ENCODE data around the gene WRAP73. TPM values are rescaled to one million over a fixed set of nuclear protein-coding genes. Genes with fewer than 3 reads are reported as not detected.
A peak's percentile ranks its signal among the peaks of the same experiment; 100 is the strongest.

WRAP73 gene
- total and polyA plus RNA-seq, 2 experiments from 2014 or later, result 22.6 to 43.3 TPM

DNA sequence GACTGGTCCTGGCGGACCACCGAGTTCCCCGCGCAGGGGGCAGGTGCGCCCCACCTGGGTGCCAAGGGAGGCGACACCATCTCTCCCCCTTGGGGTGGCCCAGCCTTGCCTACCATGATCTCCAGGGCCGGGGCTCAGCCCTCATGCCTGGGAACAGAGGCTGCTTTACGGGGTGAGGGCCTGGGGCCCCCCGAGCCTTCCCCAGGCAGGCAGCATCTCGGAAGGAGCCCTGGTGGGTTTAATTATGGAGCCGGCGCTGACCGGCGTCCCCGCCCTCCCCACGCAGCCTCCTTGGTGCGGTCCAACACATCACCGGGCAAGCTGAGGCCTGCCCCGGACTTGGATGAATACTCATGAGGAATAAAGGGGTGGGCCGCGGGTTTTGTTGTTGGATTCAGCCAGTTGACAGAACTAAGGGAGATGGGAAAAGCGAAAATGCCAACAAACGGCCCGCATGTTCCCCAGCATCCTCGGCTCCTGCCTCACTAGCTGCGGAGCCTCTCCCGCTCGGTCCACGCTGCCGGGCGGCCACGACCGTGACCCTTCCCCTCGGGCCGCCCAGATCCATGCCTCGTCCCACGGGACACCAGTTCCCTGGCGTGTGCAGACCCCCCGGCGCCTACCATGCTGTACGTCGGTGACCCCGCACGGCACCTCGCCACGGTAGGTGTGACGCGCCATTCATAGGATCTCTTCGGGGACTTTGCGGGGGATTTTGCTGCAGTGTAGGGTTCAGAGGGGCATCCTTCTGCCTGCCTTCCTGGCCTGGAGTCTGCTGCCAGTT, 40.6 kb upstream of the WRAP73 start (continued):
- TF ChIP-seq CREB1 (CRISPR knock-in tag; IDR thresholded peaks at IDR 0.05; ENCODE audit: low read depth), result no peak
- no peak for TF ChIP-seq EZH2 (IDR thresholded peaks at IDR 0.05; ENCODE audit: low read depth, unreplicated experiment)
- no peak for TF ChIP-seq ZNF114 (CRISPR knock-in tag; IDR thresholded peaks at IDR 0.05)
- TF ChIP-seq, protein P1, sequence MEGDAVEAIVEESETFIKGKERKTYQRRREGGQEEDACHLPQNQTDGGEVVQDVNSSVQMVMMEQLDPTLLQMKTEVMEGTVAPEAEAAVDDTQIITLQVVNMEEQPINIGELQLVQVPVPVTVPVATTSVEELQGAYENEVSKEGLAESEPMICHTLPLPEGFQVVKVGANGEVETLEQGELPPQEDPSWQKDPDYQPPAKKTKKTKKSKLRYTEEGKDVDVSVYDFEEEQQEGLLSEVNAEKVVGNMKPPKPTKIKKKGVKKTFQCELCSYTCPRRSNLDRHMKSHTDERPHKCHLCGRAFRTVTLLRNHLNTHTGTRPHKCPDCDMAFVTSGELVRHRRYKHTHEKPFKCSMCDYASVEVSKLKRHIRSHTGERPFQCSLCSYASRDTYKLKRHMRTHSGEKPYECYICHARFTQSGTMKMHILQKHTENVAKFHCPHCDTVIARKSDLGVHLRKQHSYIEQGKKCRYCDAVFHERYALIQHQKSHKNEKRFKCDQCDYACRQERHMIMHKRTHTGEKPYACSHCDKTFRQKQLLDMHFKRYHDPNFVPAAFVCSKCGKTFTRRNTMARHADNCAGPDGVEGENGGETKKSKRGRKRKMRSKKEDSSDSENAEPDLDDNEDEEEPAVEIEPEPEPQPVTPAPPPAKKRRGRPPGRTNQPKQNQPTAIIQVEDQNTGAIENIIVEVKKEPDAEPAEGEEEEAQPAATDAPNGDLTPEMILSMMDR (conservative IDR thresholded peaks at IDR 0.05; ENCODE audit: low read depth in 2 of 2), result no peak
- TF ChIP-seq STAT1 (IDR thresholded peaks at IDR 0.05; ENCODE audit: unreplicated experiment), result no peak
- no peak for TF ChIP-seq EZH2phosphoT487 (IDR thresholded peaks at IDR 0.05; ENCODE audit: unreplicated experiment)
- no peak for TF ChIP-seq POLR2AphosphoS5 (IDR thresholded peaks at IDR 0.05; ENCODE audit: low read depth)
- TF ChIP-seq, protein P2, sequence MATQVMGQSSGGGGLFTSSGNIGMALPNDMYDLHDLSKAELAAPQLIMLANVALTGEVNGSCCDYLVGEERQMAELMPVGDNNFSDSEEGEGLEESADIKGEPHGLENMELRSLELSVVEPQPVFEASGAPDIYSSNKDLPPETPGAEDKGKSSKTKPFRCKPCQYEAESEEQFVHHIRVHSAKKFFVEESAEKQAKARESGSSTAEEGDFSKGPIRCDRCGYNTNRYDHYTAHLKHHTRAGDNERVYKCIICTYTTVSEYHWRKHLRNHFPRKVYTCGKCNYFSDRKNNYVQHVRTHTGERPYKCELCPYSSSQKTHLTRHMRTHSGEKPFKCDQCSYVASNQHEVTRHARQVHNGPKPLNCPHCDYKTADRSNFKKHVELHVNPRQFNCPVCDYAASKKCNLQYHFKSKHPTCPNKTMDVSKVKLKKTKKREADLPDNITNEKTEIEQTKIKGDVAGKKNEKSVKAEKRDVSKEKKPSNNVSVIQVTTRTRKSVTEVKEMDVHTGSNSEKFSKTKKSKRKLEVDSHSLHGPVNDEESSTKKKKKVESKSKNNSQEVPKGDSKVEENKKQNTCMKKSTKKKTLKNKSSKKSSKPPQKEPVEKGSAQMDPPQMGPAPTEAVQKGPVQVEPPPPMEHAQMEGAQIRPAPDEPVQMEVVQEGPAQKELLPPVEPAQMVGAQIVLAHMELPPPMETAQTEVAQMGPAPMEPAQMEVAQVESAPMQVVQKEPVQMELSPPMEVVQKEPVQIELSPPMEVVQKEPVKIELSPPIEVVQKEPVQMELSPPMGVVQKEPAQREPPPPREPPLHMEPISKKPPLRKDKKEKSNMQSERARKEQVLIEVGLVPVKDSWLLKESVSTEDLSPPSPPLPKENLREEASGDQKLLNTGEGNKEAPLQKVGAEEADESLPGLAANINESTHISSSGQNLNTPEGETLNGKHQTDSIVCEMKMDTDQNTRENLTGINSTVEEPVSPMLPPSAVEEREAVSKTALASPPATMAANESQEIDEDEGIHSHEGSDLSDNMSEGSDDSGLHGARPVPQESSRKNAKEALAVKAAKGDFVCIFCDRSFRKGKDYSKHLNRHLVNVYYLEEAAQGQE (IDR thresholded peaks at IDR 0.05; ENCODE audit: unreplicated experiment), result no peak

DNA sequence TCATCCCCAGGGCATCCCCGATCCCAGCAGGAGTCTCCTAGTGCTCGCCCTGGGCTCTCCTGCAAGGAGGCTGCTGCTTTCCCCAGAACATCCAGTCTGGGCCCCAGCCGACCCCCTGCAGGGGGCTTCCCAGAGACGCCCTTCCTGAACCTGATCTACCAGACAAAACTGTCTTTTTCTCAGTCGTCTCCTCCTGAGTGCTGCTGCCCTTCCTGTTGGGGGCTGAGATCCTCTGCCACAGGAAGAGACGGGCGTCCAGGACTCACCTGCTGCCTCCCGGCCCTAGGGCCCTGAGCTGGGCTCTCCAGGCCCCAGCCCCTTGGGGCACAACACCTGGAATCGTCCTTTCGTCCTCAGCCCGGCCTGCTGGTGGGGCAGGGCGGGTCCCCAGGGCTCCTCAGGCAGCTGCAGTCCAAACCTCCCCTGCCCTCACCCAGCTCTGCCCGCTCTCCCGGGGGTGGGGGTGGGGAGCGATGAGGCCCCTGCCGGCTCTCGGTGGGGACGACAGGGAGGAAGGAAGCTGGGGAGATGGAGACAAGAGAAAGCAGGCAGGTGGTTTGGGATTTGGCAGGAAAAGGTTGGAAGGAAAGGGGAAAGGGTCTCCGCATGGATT, 39.3 kb upstream of the WRAP73 start:
- Mint-ChIP-seq H3K4me3 (no peak overlapping the region), H3K9me3 (no peaks in the 10 kb centered on the region; the same call in 2 of the 3 replicates), H3K27ac (no peak overlapping the region), H3K4me1 (peaks cover 20% of the 10 kb centered on the region), H3K36me3 (ENCODE audit: low read depth) (no peaks in the 10 kb centered on the region), H3K27me3 (ENCODE audit: insufficient read depth, low read depth, poor library complexity) (peaks cover 17% of the 10 kb centered on the region)
- Histone ChIP-seq H3K27ac (ENCODE audit: low read depth) (no peak overlapping the region), H3K4me3 (no peak overlapping the region), H3K9me2 (ENCODE audit: insufficient read depth) (no peaks in the 10 kb centered on the region), H3K36me3 (ENCODE audit: insufficient read depth) (no peaks in the 10 kb centered on the region), H3K79me2 (replicated peaks; ENCODE audit: insufficient read depth) (no peaks in the 10 kb centered on the region), H3K4me2 (0 out of 2 replicates have a peak overlapping the region, but pooled peaks have one; percentile 38), H2AFZ (no peak overlapping the region), H3F3A (replicated peaks; ENCODE audit: low read depth) (no peaks in the 10 kb centered on the region), H3K4me1 (ENCODE audit: insufficient read depth) (peaks cover 8% of the 10 kb centered on the region; the same call in 1 of the 2 replicates), H3K27me3 (ENCODE audit: insufficient read depth) (no peaks in the 10 kb centered on the region), H4K20me1 (replicated peaks; ENCODE audit: insufficient read depth) (no peaks in the 10 kb centered on the region)
- ATAC-seq (peak; percentile 6), DNase-seq (ENCODE audit: low spot score) (no peak)
- TF ChIP-seq STAT1 (IDR thresholded peaks at IDR 0.05; ENCODE audit: unreplicated experiment) (no peak), EZH2phosphoT487 (IDR thresholded peaks at IDR 0.05; ENCODE audit: unreplicated experiment) (no peak), ZNF114 (CRISPR knock-in tag; IDR thresholded peaks at IDR 0.05) (no peak), POLR2AphosphoS5 (IDR thresholded peaks at IDR 0.05; ENCODE audit: low read depth) (no peak), CREB1 (CRISPR knock-in tag; IDR thresholded peaks at IDR 0.05; ENCODE audit: low read depth) (no peak)
- TF ChIP-seq, protein P1 (conservative IDR thresholded peaks at IDR 0.05; ENCODE audit: low read depth in 2 of 2), result no peak

Data from GM23338 (cell line).